Natural killer cell (primary cell): ENCODE measurements around the gene LRPPRC. TPM values are rescaled to one million over a fixed set of nuclear protein-coding genes. Genes with fewer than 3 reads are reported as not detected.

Experiments
- ATAC-seq, 3 donors: fragments of 150-1000 bp in 2 of 3; fragments of 200-7000 bp in 1 of 3; cut with Tn5 transposase; 1 replicate in 1 of 3; 2 replicates in 2 of 3; pipeline ENCODE4 v1.10.0; 2021; ENCODE audit warnings: mild to moderate bottlenecking in 2 of 3, moderate library complexity in 2 of 3
- DNase-seq, 2 donors: peaks; one replicate each; pipeline versions ENCODE4 v3.0.0 to v3.0.0-alpha.2; 2013 to 2021; ENCODE audit warnings: mixed read lengths in 1 of 2
- H3K27ac ChIP-seq: one replicate; pipeline ENCODE4 v1.5.1; 2013; ENCODE audit warnings: mild to moderate bottlenecking, low read length
- H3K27me3 ChIP-seq: one replicate; pipeline ENCODE4 v1.6.1; 2013; ENCODE audit warnings: low read length; ENCODE audit not compliant: control insufficient read depth, insufficient read depth
- H3K36me3 ChIP-seq: one replicate; pipeline ENCODE4 v1.6.1; 2013; ENCODE audit warnings: low read length; ENCODE audit not compliant: control insufficient read depth, insufficient read depth
- H3K4me1 ChIP-seq: one replicate; pipeline ENCODE4 v1.6.1; 2013; ENCODE audit warnings: low read length; ENCODE audit not compliant: control insufficient read depth, insufficient read depth
- H3K4me3 ChIP-seq: one replicate; pipeline ENCODE4 v1.5.1; 2013; ENCODE audit warnings: low read length
- H3K9me3 ChIP-seq: one replicate; pipeline ENCODE4 v1.6.1; 2013; ENCODE audit warnings: low read length; ENCODE audit not compliant: control insufficient read depth, insufficient read depth
- H3K27ac Mint-ChIP-seq, 2 donors: one replicate each; pipeline ENCODE4 v1.8.0; 2022; ENCODE audit warnings: mild to moderate bottlenecking in 2 of 2, mixed read lengths in 2 of 2, moderate library complexity in 1 of 2
- H3K27me3 Mint-ChIP-seq, 2 donors: one replicate each; pipeline ENCODE4 v1.8.0; 2022; ENCODE audit warnings: low read depth in 2 of 2, mixed read lengths in 2 of 2
- H3K36me3 Mint-ChIP-seq: one replicate; pipeline ENCODE4 v1.8.0; 2022; ENCODE audit warnings: mixed read lengths
- H3K4me1 Mint-ChIP-seq, 2 donors: one replicate each; pipeline ENCODE4 v1.8.0; 2022; ENCODE audit warnings: mixed read lengths in 2 of 2
- H3K4me3 Mint-ChIP-seq: one replicate; pipeline ENCODE4 v1.8.0; 2022; ENCODE audit warnings: mild to moderate bottlenecking, moderate library complexity, mixed read lengths
- H3K9me3 Mint-ChIP-seq, 2 donors: one replicate each; pipeline ENCODE4 v1.8.0; 2022; ENCODE audit warnings: mixed read lengths in 2 of 2
- WGBS: methylation state at CpG from one replicate; pipeline ENCODE4 v1.1.7; 2013; ENCODE audit warnings: missing lambda C conversion rate; ENCODE audit not compliant: insufficient coverage; 5-methylcytosine and 5-hydroxymethylcytosine counted together
- intact Hi-C: fragments of 100-400 bp; cut with micrococcal nuclease; formaldehyde crosslinking; loops from one replicate; pipeline ENCODE4 v1.14.2; 2022
- total RNA-seq, 4 donors: library from RNA; stranded (reverse); fragments of 120-200 nt in 1 of 4; gene quantifications; one replicate each; pipeline versions ENCODE4 v1.2.3 to v1.2.4, GENCODE V29; 2013 to 2022
- TF ChIP-seq, protein P1 (sequence below): fragments of 200-600 bp; IDR thresholded peaks from one replicate; pipeline ENCODE4 v1.8.0; 2022; ENCODE audit warnings: antibody characterized with exemption

LRPPRC gene
- total RNA-seq, 3 donors from 2014 or later (not counting 1 experiment from before 2014, with no cell fraction given), result 43.5 to 53.8 (median 48.4) TPM

DNA sequence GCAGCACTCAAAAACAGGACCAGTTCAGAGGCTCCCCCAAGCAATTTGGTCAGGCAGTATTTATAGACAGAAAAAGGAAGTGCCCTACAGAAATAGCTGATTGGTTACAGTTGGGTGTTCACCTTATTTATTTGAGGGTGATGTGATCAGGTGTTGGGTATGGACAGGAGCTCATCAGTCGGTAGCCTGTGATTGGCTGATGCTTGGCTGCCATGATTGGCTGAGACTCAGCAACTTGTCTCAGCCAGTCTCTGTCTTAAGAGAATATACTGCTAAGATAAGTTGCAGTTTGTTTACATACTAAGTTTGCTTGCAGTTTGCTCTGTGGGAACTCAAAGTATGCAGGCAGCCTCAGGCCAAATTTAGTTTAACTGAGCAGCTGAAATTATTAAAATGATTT is 147.6 kb downstream of the LRPPRC start:
- Histone ChIP-seq H3K27me3 (peaks cover 2% of the 10 kb centered on the region), H3K4me3 (no peak overlapping the region), H3K27ac (no peak overlapping the region), H3K4me1 (no peaks in the 10 kb centered on the region), H3K9me3 (no peaks in the 10 kb centered on the region), H3K36me3 (no peaks in the 10 kb centered on the region)
- H3K4me3 Mint-ChIP-seq, result no peak overlapping the region
- TF ChIP-seq, protein P1, sequence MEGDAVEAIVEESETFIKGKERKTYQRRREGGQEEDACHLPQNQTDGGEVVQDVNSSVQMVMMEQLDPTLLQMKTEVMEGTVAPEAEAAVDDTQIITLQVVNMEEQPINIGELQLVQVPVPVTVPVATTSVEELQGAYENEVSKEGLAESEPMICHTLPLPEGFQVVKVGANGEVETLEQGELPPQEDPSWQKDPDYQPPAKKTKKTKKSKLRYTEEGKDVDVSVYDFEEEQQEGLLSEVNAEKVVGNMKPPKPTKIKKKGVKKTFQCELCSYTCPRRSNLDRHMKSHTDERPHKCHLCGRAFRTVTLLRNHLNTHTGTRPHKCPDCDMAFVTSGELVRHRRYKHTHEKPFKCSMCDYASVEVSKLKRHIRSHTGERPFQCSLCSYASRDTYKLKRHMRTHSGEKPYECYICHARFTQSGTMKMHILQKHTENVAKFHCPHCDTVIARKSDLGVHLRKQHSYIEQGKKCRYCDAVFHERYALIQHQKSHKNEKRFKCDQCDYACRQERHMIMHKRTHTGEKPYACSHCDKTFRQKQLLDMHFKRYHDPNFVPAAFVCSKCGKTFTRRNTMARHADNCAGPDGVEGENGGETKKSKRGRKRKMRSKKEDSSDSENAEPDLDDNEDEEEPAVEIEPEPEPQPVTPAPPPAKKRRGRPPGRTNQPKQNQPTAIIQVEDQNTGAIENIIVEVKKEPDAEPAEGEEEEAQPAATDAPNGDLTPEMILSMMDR, result no peak
- 80% methylated on average over 1 of the region's 1 CpG for WGBS
- H3K36me3 Mint-ChIP-seq, result no peaks in the 10 kb centered on the region
- no peak overlapping the region for H3K27ac Mint-ChIP-seq
- H3K9me3 Mint-ChIP-seq, result no peaks in the 10 kb centered on the region
- intact Hi-C loops, result no loop called here
- ATAC-seq (no peak), DNase-seq (no peak)
- no peaks in the 10 kb centered on the region for H3K27me3 Mint-ChIP-seq
- H3K4me1 Mint-ChIP-seq, result no peaks in the 10 kb centered on the region

DNA sequence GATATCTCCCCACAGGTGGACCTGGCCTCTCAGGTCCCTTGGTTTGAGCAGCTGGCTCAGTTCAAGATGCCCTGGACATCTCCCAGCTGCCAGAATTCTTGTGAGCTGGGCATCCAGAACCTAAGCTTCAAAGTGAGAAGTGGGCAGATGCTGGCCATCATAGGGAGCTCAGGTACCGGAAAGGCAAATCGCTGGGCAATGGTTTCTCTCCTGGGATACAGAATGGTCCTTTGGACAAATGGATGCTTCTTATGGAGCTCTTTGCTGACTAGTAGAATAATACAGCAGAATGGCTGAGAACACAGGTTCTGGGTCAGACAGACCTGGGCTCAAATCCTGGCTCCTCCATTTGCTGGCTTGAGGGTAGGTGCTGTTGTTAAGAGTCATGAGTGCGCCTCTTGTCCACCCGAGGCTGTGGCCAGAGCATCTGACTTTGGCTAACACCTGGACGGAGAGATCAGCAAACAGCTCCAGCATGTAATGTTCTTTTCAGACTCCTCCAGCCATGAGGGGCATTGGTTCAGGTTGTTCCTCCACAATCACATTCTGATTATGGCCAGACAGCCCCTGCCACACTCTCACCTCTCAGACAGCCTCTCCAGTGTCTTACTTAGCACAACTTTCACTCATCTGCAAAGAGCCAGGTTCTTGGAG is 149.5 kb downstream of the LRPPRC start:
- no peak for DNase-seq
- Mint-ChIP-seq H3K4me3 (no peak overlapping the region), H3K36me3 (no peaks in the 10 kb centered on the region), H3K27me3 (no peaks in the 10 kb centered on the region), H3K27ac (no peak overlapping the region), H3K4me1 (no peaks in the 10 kb centered on the region), H3K9me3 (no peaks in the 10 kb centered on the region)
- Histone ChIP-seq H3K27me3 (peaks cover 2% of the 10 kb centered on the region), H3K36me3 (no peaks in the 10 kb centered on the region), H3K27ac (no peak overlapping the region), H3K4me1 (no peaks in the 10 kb centered on the region), H3K9me3 (no peaks in the 10 kb centered on the region), H3K4me3 (no peak overlapping the region)
- no peak for ATAC-seq
- TF ChIP-seq, protein P1, result no peak
- WGBS, result 96% methylated on average over 5 of the region's 5 CpGs
- intact Hi-C loops, result no loop called here

DNA sequence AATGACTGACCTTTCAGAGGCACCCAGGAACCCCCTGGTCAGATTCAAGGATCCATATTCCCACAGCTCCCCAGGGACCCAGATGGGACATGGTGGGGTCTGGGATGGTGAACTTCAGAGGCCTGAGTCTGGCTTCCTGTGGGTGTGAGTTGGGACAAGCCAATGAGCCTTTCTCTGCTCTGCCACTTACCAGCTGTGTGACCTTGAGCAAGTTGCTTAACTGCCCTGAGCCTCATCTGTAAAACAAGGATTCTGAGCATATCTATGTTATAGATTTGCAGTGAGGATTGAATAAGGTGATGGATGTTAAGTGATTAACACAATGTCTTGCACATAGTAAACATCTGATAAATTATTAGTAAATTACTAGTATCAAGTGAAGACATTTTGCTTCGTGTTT is 150.6 kb downstream of the LRPPRC start:
- H3K9me3 ChIP-seq, result no peaks in the 10 kb centered on the region
- ATAC-seq, result no peak
- H3K27ac ChIP-seq, result no peak overlapping the region
- intact Hi-C loops, result no loop called here
- 83% methylated on average over 1 of the region's 1 CpG for WGBS
- no peaks in the 10 kb centered on the region for H3K36me3 Mint-ChIP-seq
- DNase-seq, result no peak
- peaks cover 2% of the 10 kb centered on the region for H3K27me3 ChIP-seq
- TF ChIP-seq, protein P1, result no peak
- no peak overlapping the region for H3K4me3 Mint-ChIP-seq
- H3K27me3 Mint-ChIP-seq, result peaks cover 0 to 3% of the 10 kb centered on the region in 2 donors
- H3K4me3 ChIP-seq, result no peak overlapping the region
- H3K36me3 ChIP-seq, result no peaks in the 10 kb centered on the region
- H3K27ac Mint-ChIP-seq, result no peak overlapping the region
- no peaks in the 10 kb centered on the region for H3K4me1 Mint-ChIP-seq
- H3K4me1 ChIP-seq, result no peaks in the 10 kb centered on the region
- H3K9me3 Mint-ChIP-seq, result no peaks in the 10 kb centered on the region

DNA sequence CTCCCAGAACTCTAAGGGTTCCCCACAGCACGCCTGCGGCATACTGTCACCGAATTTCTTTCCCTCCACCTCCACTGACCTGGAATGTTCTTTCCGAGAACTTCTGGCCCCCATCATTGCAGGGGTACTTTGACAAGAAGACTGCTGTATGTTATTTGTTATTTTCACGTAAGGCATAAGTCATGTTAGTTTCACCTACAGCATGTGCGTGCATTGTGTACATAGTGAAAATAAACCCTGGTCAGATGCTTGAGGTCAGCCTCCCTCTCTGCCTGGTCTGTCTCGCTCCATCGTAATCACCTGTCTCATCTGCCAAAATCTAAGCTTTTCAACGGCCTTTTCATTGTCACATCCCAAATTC is 152.9 kb downstream of the LRPPRC start:
- TF ChIP-seq, protein P1, result no peak
- H3K9me3 ChIP-seq, result no peaks in the 10 kb centered on the region
- H3K4me1 Mint-ChIP-seq, result no peaks in the 10 kb centered on the region
- no peak for ATAC-seq
- H3K36me3 Mint-ChIP-seq, result no peaks in the 10 kb centered on the region
- H3K4me3 ChIP-seq, result no peak overlapping the region
- no peak for DNase-seq
- no peak overlapping the region for H3K27ac ChIP-seq
- H3K27me3 Mint-ChIP-seq, result peaks cover 5 to 7% of the 10 kb centered on the region in 2 donors
- no peak overlapping the region for H3K27ac Mint-ChIP-seq
- H3K27me3 ChIP-seq, result peaks cover 2% of the 10 kb centered on the region
- H3K36me3 ChIP-seq, result no peaks in the 10 kb centered on the region
- H3K4me1 ChIP-seq, result no peaks in the 10 kb centered on the region
- intact Hi-C loops, result no loop called here
- no peak overlapping the region for H3K4me3 Mint-ChIP-seq
- 84% methylated on average over 9 of the region's 9 CpGs for WGBS
- no peaks in the 10 kb centered on the region for H3K9me3 Mint-ChIP-seq
